MCF 10A (cell line): Measurements from ENCODE around the gene MZT2B. TPM values are rescaled to one million over a fixed set of nuclear protein-coding genes. Genes with fewer than 3 reads are reported as not detected.
"Not testable (repeated sequence)": the region's sequence is repeated elsewhere in the genome, so short reads cannot be mapped to it uniquely, and the experiment has no call there.

Source experiments
- BruUV-seq: library from RNA; stranded (reverse); fragments of 400-500 nt; replicated peaks from 2 replicates; lab custom pipeline; 2021; lab: Mats Ljungman, UMichigan
- CTCF ChIA-PET: fragments of 300-600 bp; sonication (Branson Sonifier 250); formaldehyde crosslinking; extraction: SDS; loops from one replicate; lab custom pipeline; 2021; ENCODE audit warnings: antibody characterized with exemption, inconsistent platforms; lab: Yijun Ruan, JAX
- POLR2A ChIA-PET: fragments of 300-600, 350-650 bp; sonication (Branson Sonifier 250); formaldehyde crosslinking; extraction: SDS; loops from one replicate; lab custom pipeline; 2020; ENCODE audit warnings: antibody characterized with exemption, inconsistent platforms; lab: Yijun Ruan, JAX
- DNase-seq: peaks from one replicate; pipeline ENCODE4 v3.0.0-alpha.2; 2018; ENCODE audit not compliant: unreplicated experiment
- H3K27ac Mint-ChIP-seq: one replicate; pipeline ENCODE4 v1.8.0; 2022; ENCODE audit warnings: mild to moderate bottlenecking, low read depth, mixed read lengths; ENCODE audit not compliant: unreplicated experiment
- H3K27me3 Mint-ChIP-seq: one replicate; pipeline ENCODE4 v1.8.0; 2022; ENCODE audit warnings: mixed read lengths; ENCODE audit not compliant: insufficient read depth, unreplicated experiment
- H3K36me3 Mint-ChIP-seq: one replicate; pipeline ENCODE4 v1.8.0; 2022; ENCODE audit warnings: mild to moderate bottlenecking, moderate library complexity, mixed read lengths; ENCODE audit not compliant: insufficient read depth, unreplicated experiment
- H3K4me1 Mint-ChIP-seq: one replicate; pipeline ENCODE4 v1.8.0; 2022; ENCODE audit warnings: mixed read lengths; ENCODE audit not compliant: insufficient read depth, unreplicated experiment
- H3K4me3 Mint-ChIP-seq: one replicate; pipeline ENCODE4 v1.8.0; 2022; ENCODE audit warnings: mild to moderate bottlenecking, moderate library complexity, mixed read lengths; ENCODE audit not compliant: unreplicated experiment
- H3K9me3 Mint-ChIP-seq: one replicate; pipeline ENCODE4 v1.8.0; 2022; ENCODE audit warnings: mixed read lengths; ENCODE audit not compliant: unreplicated experiment
- CTCF ChIP-seq: fragments of 200-600 bp; IDR thresholded peaks from one replicate; pipeline ENCODE4 v1.8.0; 2022; ENCODE audit warnings: antibody characterized with exemption, mild to moderate bottlenecking; ENCODE audit not compliant: unreplicated experiment
- intact Hi-C: fragments of 100-400 bp; cut with micrococcal nuclease; formaldehyde crosslinking; loops from 2 replicates; pipeline ENCODE4 v1.14.1; 2022
- total RNA-seq: library from RNA; stranded (reverse); gene quantifications from 2 replicates; pipeline ENCODE4 v1.2.3, GENCODE V29; 2022

The MZT2B gene
- total RNA-seq, 1 experiment from 2014 or later = 402 TPM

- ChIA-PET CTCF (interaction anchor here (0.6 to 5.7 kb wide), 2 partner anchors 131 to 150 kb away, joined by 3 to 90 read pairs; no protein-coding TSS in a partner anchor), POLR2A (no interaction called here)
- TF ChIP-seq CTCF = no peak
- Mint-ChIP-seq H3K9me3 (no peaks in the 10 kb centered on the region), H3K27ac (no peak overlapping the region), H3K27me3 (no peaks in the 10 kb centered on the region), H3K4me1 (peaks cover 5% of the 10 kb centered on the region), H3K4me3 (no peak overlapping the region), H3K36me3 (peaks cover 19% of the 10 kb centered on the region)
- intact Hi-C loops = loop anchor here (10.0 kb wide), 1 partner anchor 69 kb away; no protein-coding TSS in a partner anchor
- no TSS peak for BruUV-seq
- DNase-seq = no peak
These were observed 3.4 kb downstream of the MZT2B start for GRCh38 chr2:130185436-130185835.

- H3K27me3 Mint-ChIP-seq = no peaks in the 10 kb centered on the region
- POLR2A ChIA-PET = no interaction called here
- peaks cover 19% of the 10 kb centered on the region for H3K36me3 Mint-ChIP-seq
- H3K27ac Mint-ChIP-seq = no peak overlapping the region
- CTCF ChIA-PET = interaction anchor here (0.6 to 0.8 kb wide), 2 partner anchors 131 to 147 kb away, joined by 3 read pairs; no protein-coding TSS in a partner anchor
- no peak overlapping the region for H3K4me3 Mint-ChIP-seq
- H3K4me1 Mint-ChIP-seq = peaks cover 5% of the 10 kb centered on the region
- DNase-seq = no peak
- no peaks in the 10 kb centered on the region for H3K9me3 Mint-ChIP-seq
- TF ChIP-seq CTCF = no peak
- no TSS peak for BruUV-seq
- intact Hi-C loops = loop anchor here (10.0 kb wide), 1 partner anchor 69 kb away; no protein-coding TSS in a partner anchor
These were observed 3.8 kb downstream of the MZT2B start for GRCh38 chr2:130185896-130186295.

- H3K27ac Mint-ChIP-seq = no peak overlapping the region
- no peak for TF ChIP-seq CTCF
- H3K9me3 Mint-ChIP-seq = no peaks in the 10 kb centered on the region
- CTCF ChIA-PET = interaction anchor here (0.8 to 1.2 kb wide), 2 partner anchors 145 to 146 kb away, joined by 3 to 4 read pairs; no protein-coding TSS in a partner anchor
- DNase-seq = no peak
- H3K36me3 Mint-ChIP-seq = peaks cover 19% of the 10 kb centered on the region
- no TSS peak for BruUV-seq
- H3K27me3 Mint-ChIP-seq = no peaks in the 10 kb centered on the region
- intact Hi-C loops = loop anchor here (10.0 kb wide), 1 partner anchor 68 kb away; no protein-coding TSS in a partner anchor
- no peak overlapping the region for H3K4me3 Mint-ChIP-seq
- peaks cover 5% of the 10 kb centered on the region for H3K4me1 Mint-ChIP-seq
- POLR2A ChIA-PET = no interaction called here
These were observed 4.3 kb downstream of the MZT2B start for GRCh38 chr2:130186391-130186790.

- peaks cover 5% of the 10 kb centered on the region for H3K4me1 Mint-ChIP-seq
- H3K36me3 Mint-ChIP-seq = peaks cover 19% of the 10 kb centered on the region
- intact Hi-C loops = loop anchor here (10.0 kb wide), 1 partner anchor 68 kb away; no protein-coding TSS in a partner anchor
- BruUV-seq = no TSS peak
- CTCF ChIA-PET = interaction anchor here (0.5 to 1.2 kb wide), 2 partner anchors 32 to 144 kb away, joined by 3 to 4 read pairs; no protein-coding TSS in a partner anchor
- TF ChIP-seq CTCF = no peak
- H3K4me3 Mint-ChIP-seq = no peak overlapping the region
- H3K27me3 Mint-ChIP-seq = no peaks in the 10 kb centered on the region
- H3K27ac Mint-ChIP-seq = no peak overlapping the region
- no peak for DNase-seq
- POLR2A ChIA-PET = no interaction called here
- H3K9me3 Mint-ChIP-seq = no peaks in the 10 kb centered on the region
These were observed 5.2 kb downstream of the MZT2B start for GRCh38 chr2:130187268-130187667.

GRCh38 chr2:130187859-130188792, 6.1 kb downstream of the MZT2B start:
- BruUV-seq, H3K27ac Mint-ChIP-seq, H3K4me3 Mint-ChIP-seq, H3K9me3 Mint-ChIP-seq, H3K4me1 Mint-ChIP-seq, H3K27me3 Mint-ChIP-seq, POLR2A ChIA-PET, CTCF ChIA-PET, DNase-seq: not testable (repeated sequence)
- intact Hi-C loops = loop anchor here (10.0 kb wide), 1 partner anchor 67 kb away; no protein-coding TSS in a partner anchor
- peaks cover 19% of the 10 kb centered on the region for H3K36me3 Mint-ChIP-seq

GRCh38 chr2:130188958-130189357, 6.9 kb downstream of the MZT2B start:
- CTCF ChIA-PET, H3K9me3 Mint-ChIP-seq, H3K4me3 Mint-ChIP-seq, POLR2A ChIA-PET, H3K4me1 Mint-ChIP-seq, H3K27ac Mint-ChIP-seq, DNase-seq, BruUV-seq, H3K27me3 Mint-ChIP-seq: not testable (repeated sequence)
- H3K36me3 Mint-ChIP-seq = peaks cover 19% of the 10 kb centered on the region
- intact Hi-C loops = loop anchor here (10.0 kb wide), 1 partner anchor 66 kb away; no protein-coding TSS in a partner anchor
